HG02678 (cell line): ENCODE measurements around the gene WNT6.

Experiments used
- ATAC-seq: cut with Tn5 transposase; IDR thresholded peaks from one replicate; pipeline ENCODE4 v1.9.1; 2021; ENCODE audit warnings: mild to moderate bottlenecking, moderate library complexity; ENCODE audit not compliant: unreplicated experiment

Gene WNT6

GRCh38 chr2:218856896-218857243 is 2.7 kb upstream of the WNT6 start:
- ATAC-seq, result no peak

- ATAC-seq, result no peak
These were observed 2.1 kb upstream of the WNT6 start for GRCh38 chr2:218857371-218858137.

- ATAC-seq, result no peak
These were observed 1.5 kb upstream of the WNT6 start for GRCh38 chr2:218858138-218858445.

GRCh38 chr2:218858671-218859555 is 692 bp upstream of the WNT6 start:
- no peak for ATAC-seq

- no peak for ATAC-seq
These were observed 605 bp downstream of the WNT6 start for GRCh38 chr2:218859988-218860831.

- ATAC-seq, result no peak
These were observed 1.4 kb downstream of the WNT6 start for GRCh38 chr2:218860950-218861381.

- no peak for ATAC-seq
These were observed 2.2 kb downstream of the WNT6 start for GRCh38 chr2:218861645-218862318.

- no peak for ATAC-seq
These were observed 3.5 kb downstream of the WNT6 start for GRCh38 chr2:218863021-218863520.

GRCh38 chr2:218865396-218865795 is 5.8 kb downstream of the WNT6 start:
- no peak for ATAC-seq

- no peak for ATAC-seq
These were observed 6.4 kb downstream of the WNT6 start for GRCh38 chr2:218865999-218866398.

GRCh38 chr2:218867900-218868299 is 8.3 kb downstream of the WNT6 start:
- ATAC-seq, result no peak

GRCh38 chr2:218869064-218869463 is 9.5 kb downstream of the WNT6 start:
- no peak for ATAC-seq

GRCh38 chr2:218870984-218871344 is 11.4 kb downstream of the WNT6 start:
- ATAC-seq, result no peak

GRCh38 chr2:218871345-218872302 is 12.0 kb downstream of the WNT6 start:
- no peak for ATAC-seq

GRCh38 chr2:218872645-218873358 is 13.2 kb downstream of the WNT6 start:
- ATAC-seq, result no peak

GRCh38 chr2:218873359-218874194 is 14.0 kb downstream of the WNT6 start:
- ATAC-seq, result no peak

GRCh38 chr2:218875692-218876246 is 16.2 kb downstream of the WNT6 start:
- ATAC-seq, result no peak
